BE2C (cell line): ENCODE data around the gene COX7A1.

Source experiments
- DNase-seq: peaks from one replicate; pipeline ENCODE4 v3.0.0-alpha.2; 2020
- H3K27me3 ChIP-seq: fragments of 250-450 bp; sonication (Bioruptor Pico); 2 replicates; pipeline ENCODE4 v1.5.1; 2020; ENCODE audit warnings: mild to moderate bottlenecking
- H3K36me3 ChIP-seq: fragments of 250-450 bp; sonication (Bioruptor Pico); 2 replicates; pipeline ENCODE4 v1.5.1; 2020; ENCODE audit warnings: mild to moderate bottlenecking
- H3K4me1 ChIP-seq: fragments of 250-450 bp; sonication (Bioruptor Pico); 2 replicates; pipeline ENCODE4 v1.5.1; 2020
- H3K4me3 ChIP-seq: 2 replicates; pipeline ENCODE4 v1.5.1; 2011; ENCODE audit warnings: low read depth, low read length
- H3K9me3 ChIP-seq: fragments of 250-450 bp; sonication (Bioruptor Pico); 2 replicates; pipeline ENCODE4 v1.5.1; 2020
- CTCF ChIP-seq: IDR thresholded peaks from 2 replicates; pipeline ENCODE4 v1.5.1; 2012; ENCODE audit warnings: mild to moderate bottlenecking, low read depth, low read length

Gene COX7A1

DNA sequence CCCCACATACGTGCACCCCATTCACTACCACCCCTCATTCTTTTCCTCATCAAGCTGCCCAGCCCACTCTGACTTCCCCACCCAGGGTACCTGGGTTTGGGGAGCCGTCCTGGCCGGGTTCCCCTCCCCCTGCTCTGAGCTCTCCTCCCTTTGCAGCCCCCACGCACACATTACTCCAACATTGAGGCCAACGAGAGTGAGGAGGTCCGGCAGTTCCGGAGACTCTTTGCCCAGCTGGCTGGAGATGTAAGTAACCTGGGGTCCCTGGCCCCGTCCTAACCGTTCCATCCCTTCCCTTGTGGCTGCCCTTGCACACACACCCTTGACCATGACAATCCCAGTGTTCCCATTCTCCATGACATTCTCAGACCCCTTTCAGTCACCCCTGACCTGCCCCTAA is 9.8 kb downstream of the COX7A1 start:
- peaks cover 46% of the 10 kb centered on the region for H3K36me3 ChIP-seq
- no peak for TF ChIP-seq CTCF
- no peak for DNase-seq
- H3K4me3 ChIP-seq: no peak overlapping the region
- no peaks in the 10 kb centered on the region for H3K4me1 ChIP-seq
- no peaks in the 10 kb centered on the region for H3K9me3 ChIP-seq
- H3K27me3 ChIP-seq: no peaks in the 10 kb centered on the region

GRCh38 chr19:36142046-36142445 is 10.2 kb downstream of the COX7A1 start:
- Histone ChIP-seq H3K4me3 (no peak overlapping the region), H3K27me3 (no peaks in the 10 kb centered on the region), H3K9me3 (no peaks in the 10 kb centered on the region), H3K4me1 (no peaks in the 10 kb centered on the region), H3K36me3 (peaks cover 43% of the 10 kb centered on the region)
- no peak for TF ChIP-seq CTCF
- no peak for DNase-seq

GRCh38 chr19:36141039-36141927 is 11.0 kb downstream of the COX7A1 start:
- Histone ChIP-seq H3K4me1 (no peaks in the 10 kb centered on the region), H3K4me3 (peak overlapping the region; percentile 93), H3K36me3 (peaks cover 35% of the 10 kb centered on the region), H3K9me3 (no peaks in the 10 kb centered on the region), H3K27me3 (no peaks in the 10 kb centered on the region)
- TF ChIP-seq CTCF: no peak
- peak; percentile 91 for DNase-seq

GRCh38 chr19:36140304-36141038 is 11.8 kb downstream of the COX7A1 start:
- Histone ChIP-seq H3K4me3 (peak overlapping the region; percentile 93), H3K27me3 (no peaks in the 10 kb centered on the region), H3K4me1 (no peaks in the 10 kb centered on the region), H3K36me3 (peaks cover 27% of the 10 kb centered on the region), H3K9me3 (no peaks in the 10 kb centered on the region)
- no peak for TF ChIP-seq CTCF
- DNase-seq: peak; percentile 80

GRCh38 chr19:36139473-36140303 is 12.6 kb downstream of the COX7A1 start, which contains the start of gene CAPNS1:
Gene CAPNS1, plus strand, starts transcription at chr19:36140066. Its CDS starts 946 bp downstream, at chr19:36141012.
- peak; percentile 29; the same call in 1 of the 2 replicates for TF ChIP-seq CTCF

More at GRCh38 chr19:36139473-36140303, 12.6 kb downstream of the COX7A1 start, which contains the start of gene CAPNS1:
- H3K27me3 ChIP-seq: no peaks in the 10 kb centered on the region
- peak; percentile 98 for DNase-seq
- peak within 1 kb of the TSS; percentile 93 for H3K4me3 ChIP-seq
- no peaks in the 10 kb centered on the region for H3K4me1 ChIP-seq
- peaks cover 21% of the 10 kb centered on the region for H3K36me3 ChIP-seq
- no peaks in the 10 kb centered on the region for H3K9me3 ChIP-seq
